Sigmoid colon (tissue), 7 donors: Measurements from ENCODE around the gene IWS1. TPM values are rescaled to one million over a fixed set of nuclear protein-coding genes. Genes with fewer than 3 reads are reported as not detected.

Experiments used
- DNase-seq: peaks from one replicate; pipeline ENCODE4 v3.0.0-alpha.2; 2019
- H3K27ac ChIP-seq, 4 donors: fragments of 200-600 bp; sonication (generic); one replicate each; pipeline ENCODE4 v1.5.1; 2016 to 2019; ENCODE audit warnings: mild to moderate bottlenecking in 1 of 4
- H3K27me3 ChIP-seq, 3 donors: fragments of 200-600 bp; sonication (generic); one replicate each; pipeline ENCODE4 v1.5.1; 2019; ENCODE audit warnings: mild to moderate bottlenecking in 1 of 3
- H3K36me3 ChIP-seq, 4 donors: fragments of 200-600 bp; sonication (generic); one replicate each; pipeline ENCODE4 v1.5.1; 2016 to 2019
- H3K4me1 ChIP-seq, 4 donors: fragments of 200-600 bp; sonication (generic); one replicate each; pipeline ENCODE4 v1.5.1; 2017 to 2019
- H3K4me3 ChIP-seq, 4 donors: fragments of 200-600 bp; sonication (generic); one replicate each; pipeline ENCODE4 v1.5.1; 2017 to 2019; ENCODE audit warnings: mild to moderate bottlenecking in 2 of 4, moderate library complexity in 1 of 4
- H3K9me3 ChIP-seq, 4 donors: fragments of 200-600 bp in 3 of 4; sonication (generic) in 3 of 4; one replicate each; pipeline versions ENCODE4 v1.5.1 to v1.6.1; 2013 to 2019
- CTCF ChIP-seq, 4 experiments: fragments of 450-650 bp in 3 of 4; fragments of 200-600 bp in 1 of 4; IDR thresholded peaks; one replicate each; pipeline ENCODE4 v1.5.1; 2016 to 2019; ENCODE audit warnings: antibody characterized with exemption in 4 of 4, mild to moderate bottlenecking in 3 of 4, moderate library complexity in 2 of 4
- EP300 ChIP-seq, 4 donors: sonication (generic); formaldehyde crosslinking; IDR thresholded peaks; one replicate each; pipeline ENCODE4 v1.6.1; 2017; ENCODE audit warnings: antibody characterized with exemption in 4 of 4
- POLR2A ChIP-seq, 2 donors: fragments of 450-650 bp; IDR thresholded peaks; one replicate each; pipeline ENCODE4 v1.6.1; 2016; ENCODE audit warnings: antibody characterized with exemption in 2 of 2, mild to moderate bottlenecking in 2 of 2, moderate library complexity in 2 of 2
- POLR2AphosphoS5 ChIP-seq, 4 donors: sonication (generic); formaldehyde crosslinking; IDR thresholded peaks; one replicate each; pipeline ENCODE4 v1.6.1; 2017; ENCODE audit warnings: antibody characterized with exemption in 4 of 4
- WGBS, 2 donors: extraction: QIAGEN DNeasy Blood & Tissue Kit; methylation state at CpG; one replicate each; pipeline ENCODE4 v1.1.7; 2013; 5-methylcytosine and 5-hydroxymethylcytosine counted together
- intact Hi-C: fragments of 100-400 bp; cut with DNase I; formaldehyde crosslinking; loops from one replicate; pipeline ENCODE4 v1.15.1; 2023
- polyA plus RNA-seq, 3 donors: library from polyadenylated mRNA; stranded (reverse); fragments of 200-250 nt; gene quantifications; one replicate each; pipeline ENCODE4 v1.2.3, GENCODE V29; 2013
- total RNA-seq, 4 donors: library from RNA; depleted of rRNA; stranded (reverse); fragments of >200 nt; gene quantifications; one replicate each; pipeline ENCODE4 v1.1.0, GENCODE V29; 2016
- donor health status: healthy with polysubstance abuse.
- donor health status: Bipolar disorder and iron deficiency.
- donor health status: healthy.

The IWS1 gene
- total and polyA plus RNA-seq, 7 donors, result 28.1 to 47.9 (median 31.2) TPM

DNA sequence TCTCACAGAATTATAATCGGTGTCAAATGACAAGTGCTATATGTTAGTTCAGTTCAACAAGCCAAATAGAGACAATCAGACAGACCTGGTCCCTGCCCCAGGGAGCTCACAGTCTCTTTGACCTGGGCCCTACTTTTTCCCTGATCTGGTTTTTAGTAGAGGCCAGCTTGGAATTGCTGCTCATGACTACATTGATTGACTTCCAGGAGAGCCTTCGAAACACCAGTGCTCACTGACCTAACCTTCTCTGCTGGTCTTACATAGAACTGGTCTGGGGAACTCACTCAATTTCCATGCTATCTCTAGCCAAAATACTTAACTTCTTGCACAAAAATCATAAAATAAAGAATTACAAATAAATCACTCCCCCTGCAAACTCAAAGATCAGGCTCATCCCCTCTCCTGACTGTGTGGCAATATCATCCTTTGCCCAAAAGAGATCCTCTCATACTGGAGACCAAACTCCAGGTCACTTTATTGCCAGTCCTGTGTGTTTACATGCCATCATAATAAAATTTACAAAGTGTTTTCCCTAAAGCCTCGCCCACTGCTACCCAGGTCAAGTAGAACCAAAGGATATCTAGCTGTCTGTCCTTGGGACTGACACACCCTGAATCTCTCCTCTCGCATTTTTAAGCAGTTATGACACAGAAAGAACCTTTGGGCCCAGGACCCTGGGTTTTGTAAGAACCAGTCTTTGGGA is 54.9 kb downstream of the IWS1 start:
- intact Hi-C loops, result no loop called here
- Histone ChIP-seq H3K27ac (no peak overlapping the region), H3K4me1 (no peaks in the 10 kb centered on the region), H3K27me3 (no peaks in the 10 kb centered on the region), H3K4me3 (no peak overlapping the region), H3K9me3 (no peaks in the 10 kb centered on the region), H3K36me3 (peaks cover 0 to 18% (median 0%) of the 10 kb centered on the region in 4 donors)
- 56 to 81% methylated on average over 4 of the region's 4 CpGs for WGBS, 2 donors
- TF ChIP-seq CTCF (IDR thresholded peaks at IDR 0.05) (no peak), POLR2AphosphoS5 (IDR thresholded peaks at IDR 0.05) (no peak), POLR2A (IDR thresholded peaks at IDR 0.05) (no peak), EP300 (IDR thresholded peaks at IDR 0.05) (no peak)
- DNase-seq, result no peak

DNA sequence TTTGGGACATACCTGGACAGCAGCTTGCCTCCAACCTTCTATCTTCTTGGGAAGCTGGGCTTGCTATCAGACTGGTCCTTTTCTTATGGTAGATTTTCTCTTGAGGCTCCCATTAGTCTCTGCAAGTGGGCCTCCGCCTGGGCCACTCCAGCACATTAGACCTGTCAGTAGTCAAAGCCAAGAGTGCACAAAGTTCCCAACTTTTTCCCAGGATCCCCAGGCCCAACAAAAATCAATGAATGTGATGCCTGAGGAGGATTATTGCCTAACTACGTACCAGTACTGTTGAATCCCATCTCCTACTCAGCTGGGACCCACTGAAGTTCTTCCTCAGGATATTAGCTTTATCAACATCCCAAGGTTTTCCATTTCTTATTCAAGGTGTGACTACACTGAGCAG is 56.3 kb downstream of the IWS1 start:
- Histone ChIP-seq H3K27ac (no peak overlapping the region), H3K4me3 (no peak overlapping the region), H3K4me1 (no peaks in the 10 kb centered on the region), H3K9me3 (no peaks in the 10 kb centered on the region), H3K36me3 (peaks cover 0 to 18% (median 0%) of the 10 kb centered on the region in 4 donors), H3K27me3 (no peaks in the 10 kb centered on the region)
- intact Hi-C loops, result no loop called here
- DNase-seq, result no peak
- 96 to 98% methylated on average over 2 of the region's 2 CpGs for WGBS, 2 donors
- TF ChIP-seq EP300 (IDR thresholded peaks at IDR 0.05) (no peak), CTCF (IDR thresholded peaks at IDR 0.05) (no peak), POLR2A (IDR thresholded peaks at IDR 0.05) (no peak), POLR2AphosphoS5 (IDR thresholded peaks at IDR 0.05) (no peak)

DNA sequence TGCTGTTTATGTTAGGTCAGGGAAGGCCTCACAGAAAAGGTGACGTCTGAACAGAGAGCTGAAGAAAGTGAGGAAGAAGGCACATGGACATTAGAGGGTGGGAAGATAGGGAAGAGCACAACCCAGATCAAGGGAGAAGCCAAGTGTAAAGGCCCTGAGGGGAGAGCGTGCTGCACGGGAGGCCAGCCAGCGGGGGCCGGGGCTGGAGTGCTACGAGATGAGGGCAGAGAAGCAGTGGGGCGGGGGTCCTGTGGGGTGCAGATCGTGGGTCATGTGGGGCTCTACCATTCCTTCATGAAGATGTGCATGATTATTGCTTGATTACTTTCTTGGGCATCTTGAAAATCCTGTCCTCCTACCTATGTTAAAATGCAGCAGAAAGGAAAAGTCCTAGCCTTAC is 57.2 kb downstream of the IWS1 start:
- intact Hi-C loops, result no loop called here
- TF ChIP-seq POLR2A (IDR thresholded peaks at IDR 0.05) (no peak), EP300 (IDR thresholded peaks at IDR 0.05) (no peak), POLR2AphosphoS5 (IDR thresholded peaks at IDR 0.05) (no peak), CTCF (IDR thresholded peaks at IDR 0.05) (no peak)
- 84 to 86% methylated on average over 8 of the region's 8 CpGs for WGBS, 2 donors
- H3K27me3 ChIP-seq, result no peaks in the 10 kb centered on the region
- H3K9me3 ChIP-seq, result no peaks in the 10 kb centered on the region
- no peak overlapping the region for H3K27ac ChIP-seq
- H3K4me3 ChIP-seq, result no peak overlapping the region
- DNase-seq, result no peak
- H3K4me1 ChIP-seq, result no peaks in the 10 kb centered on the region
- peaks cover 0 to 18% (median 0%) of the 10 kb centered on the region in 4 donors for H3K36me3 ChIP-seq

- 76 to 82% methylated on average over 4 of the region's 4 CpGs for WGBS, 2 donors
- no peaks in the 10 kb centered on the region for H3K9me3 ChIP-seq
- peaks cover 0 to 18% (median 0%) of the 10 kb centered on the region in 4 donors for H3K36me3 ChIP-seq
- no peaks in the 10 kb centered on the region for H3K27me3 ChIP-seq
- no peak overlapping the region for H3K4me3 ChIP-seq
- H3K4me1 ChIP-seq, result no peaks in the 10 kb centered on the region
- intact Hi-C loops, result no loop called here
- no peak for DNase-seq
- no peak overlapping the region for H3K27ac ChIP-seq
- TF ChIP-seq POLR2AphosphoS5 (IDR thresholded peaks at IDR 0.05) (no peak), CTCF (IDR thresholded peaks at IDR 0.05) (no peak), POLR2A (IDR thresholded peaks at IDR 0.05) (no peak), EP300 (IDR thresholded peaks at IDR 0.05) (no peak)
Observed at GRCh38 chr2:127465258-127465657, 61.0 kb downstream of the IWS1 start.
